Measurements from ENCODE around the gene METTL21A.

DNA sequence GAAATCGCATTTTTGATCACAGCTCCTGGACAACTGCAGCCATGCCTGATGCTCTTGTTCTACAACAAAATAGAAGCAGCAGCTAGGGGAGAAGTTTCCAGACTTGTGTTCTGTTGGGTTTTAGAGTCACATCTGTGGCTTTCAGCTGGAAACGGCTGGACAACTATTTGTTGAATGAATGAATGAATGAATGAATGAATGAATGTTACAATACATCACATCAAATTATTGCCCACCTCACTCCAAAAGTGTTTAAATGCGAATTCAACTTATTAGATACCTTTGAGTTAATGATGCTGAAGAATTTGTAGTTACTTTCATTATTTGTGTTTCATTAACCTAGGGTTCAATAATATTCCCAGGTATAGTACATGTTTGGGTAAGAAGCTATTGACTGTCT lies 8.5 kb upstream of the METTL21A start:
- TF ChIP-seq, protein P1, sequence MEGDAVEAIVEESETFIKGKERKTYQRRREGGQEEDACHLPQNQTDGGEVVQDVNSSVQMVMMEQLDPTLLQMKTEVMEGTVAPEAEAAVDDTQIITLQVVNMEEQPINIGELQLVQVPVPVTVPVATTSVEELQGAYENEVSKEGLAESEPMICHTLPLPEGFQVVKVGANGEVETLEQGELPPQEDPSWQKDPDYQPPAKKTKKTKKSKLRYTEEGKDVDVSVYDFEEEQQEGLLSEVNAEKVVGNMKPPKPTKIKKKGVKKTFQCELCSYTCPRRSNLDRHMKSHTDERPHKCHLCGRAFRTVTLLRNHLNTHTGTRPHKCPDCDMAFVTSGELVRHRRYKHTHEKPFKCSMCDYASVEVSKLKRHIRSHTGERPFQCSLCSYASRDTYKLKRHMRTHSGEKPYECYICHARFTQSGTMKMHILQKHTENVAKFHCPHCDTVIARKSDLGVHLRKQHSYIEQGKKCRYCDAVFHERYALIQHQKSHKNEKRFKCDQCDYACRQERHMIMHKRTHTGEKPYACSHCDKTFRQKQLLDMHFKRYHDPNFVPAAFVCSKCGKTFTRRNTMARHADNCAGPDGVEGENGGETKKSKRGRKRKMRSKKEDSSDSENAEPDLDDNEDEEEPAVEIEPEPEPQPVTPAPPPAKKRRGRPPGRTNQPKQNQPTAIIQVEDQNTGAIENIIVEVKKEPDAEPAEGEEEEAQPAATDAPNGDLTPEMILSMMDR (IDR thresholded peaks at IDR 0.05; ENCODE audit: low read depth, low read length), result no peak
- TF ChIP-seq POLR2A (IDR thresholded peaks at IDR 0.05; ENCODE audit: extremely low read depth, insufficient read length), result no peak
- no peak for TF ChIP-seq MYC (IDR thresholded peaks at IDR 0.05; ENCODE audit: low read depth, low read length)
- TF ChIP-seq, protein P2, sequence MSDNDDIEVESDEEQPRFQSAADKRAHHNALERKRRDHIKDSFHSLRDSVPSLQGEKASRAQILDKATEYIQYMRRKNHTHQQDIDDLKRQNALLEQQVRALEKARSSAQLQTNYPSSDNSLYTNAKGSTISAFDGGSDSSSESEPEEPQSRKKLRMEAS (IDR thresholded peaks at IDR 0.05; ENCODE audit: low read depth, low read length), result no peak
